Measurements from ENCODE around the gene FOXN3. TPM values are rescaled to one million over a fixed set of nuclear protein-coding genes. Genes with fewer than 3 reads are reported as not detected.

Gene FOXN3
- total and polyA plus RNA-seq, 2 experiments from 2014 or later, result 98.9 to 167 TPM

DNA sequence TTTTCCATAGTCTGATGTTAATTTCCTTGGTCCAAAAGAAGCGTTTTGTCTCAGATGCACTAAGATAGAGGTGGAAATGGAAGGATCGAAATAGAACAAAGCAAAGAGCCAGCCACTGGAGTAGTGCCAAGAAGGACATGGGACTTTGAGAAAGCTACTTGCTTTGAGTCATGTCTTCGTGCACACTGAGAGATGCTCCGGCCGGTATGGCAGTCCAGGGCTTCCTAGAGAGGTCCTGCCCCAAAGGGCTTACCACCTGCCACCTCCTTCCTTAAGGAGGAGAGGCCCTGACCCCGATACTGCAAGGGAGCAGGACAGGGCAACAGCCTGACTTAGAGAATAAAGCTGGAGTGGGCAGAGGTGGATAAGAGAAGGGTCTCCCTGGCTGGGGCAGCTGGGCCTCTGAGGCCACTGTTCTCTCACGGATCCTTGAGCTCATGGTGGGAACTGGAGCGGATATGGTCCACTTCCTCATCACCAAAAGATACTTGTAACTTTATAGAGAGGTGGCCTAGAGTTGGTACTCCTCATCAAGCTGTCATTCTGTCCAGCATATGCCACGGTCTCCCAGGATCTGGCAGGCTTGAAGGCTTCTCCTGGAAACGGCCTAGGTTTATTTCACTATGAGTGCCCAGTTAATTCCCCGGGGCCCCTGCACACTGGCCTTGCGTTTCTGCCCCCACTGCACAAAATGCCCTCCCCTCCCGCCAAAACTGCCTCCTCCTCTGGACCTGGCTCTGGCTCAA, 57.4 kb downstream of the FOXN3 start:
- Mint-ChIP-seq H3K4me1 (peaks cover 35% of the 10 kb centered on the region), H3K27me3 (ENCODE audit: insufficient read depth, low read depth, poor library complexity) (peaks cover 19% of the 10 kb centered on the region), H3K4me3 (no peak overlapping the region), H3K27ac (no peak overlapping the region), H3K36me3 (ENCODE audit: low read depth) (peaks cover 63% of the 10 kb centered on the region), H3K9me3 (peaks cover 9% of the 10 kb centered on the region; the same call in 2 of the 3 replicates)
- no peaks in the 10 kb centered on the region for H3K27me3 ChIP-seq (ENCODE audit: insufficient read depth)
- ATAC-seq (no peak), DNase-seq (ENCODE audit: low spot score) (no peak)
- H3K9me2 ChIP-seq (ENCODE audit: insufficient read depth), result peaks cover 10% of the 10 kb centered on the region; the same call in 1 of the 2 replicates
- H3K79me2 ChIP-seq (replicated peaks; ENCODE audit: insufficient read depth), result peaks cover 74% of the 10 kb centered on the region
- no peak for TF ChIP-seq ZNF331 (CRISPR knock-in tag; IDR thresholded peaks at IDR 0.05; ENCODE audit: low read depth)
- no peak for TF ChIP-seq REST (IDR thresholded peaks at IDR 0.05; ENCODE audit: unreplicated experiment)
- no peak for TF ChIP-seq NANOG (IDR thresholded peaks at IDR 0.05; ENCODE audit: borderline replicate concordance)
- no peak for TF ChIP-seq POLR2AphosphoS5 (IDR thresholded peaks at IDR 0.05; ENCODE audit: low read depth)
- H3K36me3 ChIP-seq (ENCODE audit: insufficient read depth), result no peaks in the 10 kb centered on the region
- H3K4me1 ChIP-seq (ENCODE audit: insufficient read depth), result peaks cover 13% of the 10 kb centered on the region
- H2AFZ ChIP-seq, result no peak overlapping the region
- H3F3A ChIP-seq (replicated peaks; ENCODE audit: low read depth), result peaks cover 11% of the 10 kb centered on the region
- H3K4me3 ChIP-seq, result no peak overlapping the region
- peak overlapping the region; percentile 50; the same call in 1 of the 2 replicates for H3K27ac ChIP-seq (ENCODE audit: low read depth)
- H4K20me1 ChIP-seq (replicated peaks; ENCODE audit: insufficient read depth), result peaks cover 19% of the 10 kb centered on the region
- H3K4me2 ChIP-seq, result no peak overlapping the region

DNA sequence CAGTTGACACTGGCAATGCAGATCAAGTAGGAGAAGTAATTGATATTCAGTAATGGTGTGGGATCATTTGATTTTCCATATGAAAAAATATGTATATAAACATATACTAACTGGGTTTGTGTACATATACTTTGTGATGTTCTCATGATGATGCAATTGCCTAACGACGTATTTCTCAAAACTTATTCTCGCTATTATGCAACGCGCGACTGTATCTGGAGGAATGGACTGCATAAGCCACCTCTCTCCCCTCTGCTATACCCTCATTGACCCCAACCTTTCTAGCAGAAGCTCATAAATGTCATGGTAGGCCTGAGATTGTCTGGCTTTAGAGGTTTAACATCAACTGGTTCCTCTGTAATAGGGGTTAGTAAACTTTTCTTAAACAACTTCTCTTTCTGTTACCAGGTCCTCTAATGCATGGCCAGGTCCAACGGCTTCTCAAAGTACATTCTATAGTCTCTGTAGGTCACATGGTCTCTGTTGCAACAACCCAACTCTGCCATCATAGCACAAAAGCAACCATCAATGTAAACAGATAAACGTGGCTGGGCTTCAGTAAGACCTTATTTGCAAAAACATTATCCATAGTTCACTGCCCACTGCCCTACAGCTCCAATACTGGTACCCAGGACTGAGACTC, 59.3 kb downstream of the FOXN3 start:
- H3K9me2 ChIP-seq (ENCODE audit: insufficient read depth), result peaks cover 1% of the 10 kb centered on the region; the same call in 1 of the 2 replicates
- TF ChIP-seq POLR2AphosphoS5 (IDR thresholded peaks at IDR 0.05; ENCODE audit: low read depth), result no peak
- no peak for TF ChIP-seq CREB1 (CRISPR knock-in tag; IDR thresholded peaks at IDR 0.05; ENCODE audit: low read depth)
- TF ChIP-seq EZH2phosphoT487 (IDR thresholded peaks at IDR 0.05; ENCODE audit: unreplicated experiment), result no peak
- TF ChIP-seq EZH2 (IDR thresholded peaks at IDR 0.05; ENCODE audit: low read depth, unreplicated experiment), result no peak
- TF ChIP-seq, protein P1, sequence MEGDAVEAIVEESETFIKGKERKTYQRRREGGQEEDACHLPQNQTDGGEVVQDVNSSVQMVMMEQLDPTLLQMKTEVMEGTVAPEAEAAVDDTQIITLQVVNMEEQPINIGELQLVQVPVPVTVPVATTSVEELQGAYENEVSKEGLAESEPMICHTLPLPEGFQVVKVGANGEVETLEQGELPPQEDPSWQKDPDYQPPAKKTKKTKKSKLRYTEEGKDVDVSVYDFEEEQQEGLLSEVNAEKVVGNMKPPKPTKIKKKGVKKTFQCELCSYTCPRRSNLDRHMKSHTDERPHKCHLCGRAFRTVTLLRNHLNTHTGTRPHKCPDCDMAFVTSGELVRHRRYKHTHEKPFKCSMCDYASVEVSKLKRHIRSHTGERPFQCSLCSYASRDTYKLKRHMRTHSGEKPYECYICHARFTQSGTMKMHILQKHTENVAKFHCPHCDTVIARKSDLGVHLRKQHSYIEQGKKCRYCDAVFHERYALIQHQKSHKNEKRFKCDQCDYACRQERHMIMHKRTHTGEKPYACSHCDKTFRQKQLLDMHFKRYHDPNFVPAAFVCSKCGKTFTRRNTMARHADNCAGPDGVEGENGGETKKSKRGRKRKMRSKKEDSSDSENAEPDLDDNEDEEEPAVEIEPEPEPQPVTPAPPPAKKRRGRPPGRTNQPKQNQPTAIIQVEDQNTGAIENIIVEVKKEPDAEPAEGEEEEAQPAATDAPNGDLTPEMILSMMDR (conservative IDR thresholded peaks at IDR 0.05; ENCODE audit: low read depth in 2 of 2), result no peak
- TF ChIP-seq ZNF331 (CRISPR knock-in tag; IDR thresholded peaks at IDR 0.05; ENCODE audit: low read depth), result no peak
- peaks cover 3% of the 10 kb centered on the region; the same call in 1 of the 3 replicates for H3K9me3 Mint-ChIP-seq
- no peak for DNase-seq (ENCODE audit: low spot score)
- H3K36me3 Mint-ChIP-seq (ENCODE audit: low read depth), result peaks cover 46% of the 10 kb centered on the region
- H3K27ac ChIP-seq (ENCODE audit: low read depth), result no peak overlapping the region
- H3K27ac Mint-ChIP-seq, result no peak overlapping the region
- H3K27me3 ChIP-seq (ENCODE audit: insufficient read depth), result no peaks in the 10 kb centered on the region
- no peaks in the 10 kb centered on the region for H3K36me3 ChIP-seq (ENCODE audit: insufficient read depth)
- no peak overlapping the region for H2AFZ ChIP-seq
- H3K4me3 ChIP-seq, result no peak overlapping the region
- H3K4me1 ChIP-seq (ENCODE audit: insufficient read depth), result peaks cover 24% of the 10 kb centered on the region
- H3K4me2 ChIP-seq, result no peak overlapping the region
- H3F3A ChIP-seq (replicated peaks; ENCODE audit: low read depth), result peaks cover 9% of the 10 kb centered on the region
- H3K79me2 ChIP-seq (replicated peaks; ENCODE audit: insufficient read depth), result peaks cover 70% of the 10 kb centered on the region
- H3K4me1 Mint-ChIP-seq, result peaks cover 33% of the 10 kb centered on the region
- H3K27me3 Mint-ChIP-seq (ENCODE audit: insufficient read depth, low read depth, poor library complexity), result peaks cover 18% of the 10 kb centered on the region
- no peak overlapping the region for H3K4me3 Mint-ChIP-seq
- peaks cover 18% of the 10 kb centered on the region for H4K20me1 ChIP-seq (replicated peaks; ENCODE audit: insufficient read depth)
- ATAC-seq, result no peak

All from GM23338 (cell line).